GM12878 (cell line): ENCODE data around the gene ZNF624. TPM values are rescaled to one million over a fixed set of nuclear protein-coding genes. Genes with fewer than 3 reads are reported as not detected.
A peak's percentile ranks its signal among the peaks of the same experiment; 100 is the strongest.

Source experiments
- ATAC-seq: fragments of 200-7000 bp; cut with Tn5 transposase; 3 replicates; pipeline ENCODE4 v1.9.1; 2020; ENCODE audit warnings: mild to moderate bottlenecking, moderate library complexity
- BruUV-seq: library from RNA; stranded (reverse); fragments of 400-500 nt; replicated peaks from 2 replicates; lab custom pipeline; 2021; lab: Mats Ljungman, UMichigan
- CTCF ChIA-PET: fragments of 300-600 bp; sonication (Branson Sonifier 250); formaldehyde crosslinking; extraction: SDS; loops from one replicate; lab custom pipeline; 2021; ENCODE audit warnings: inconsistent platforms; lab: Yijun Ruan, JAX
- POLR2A ChIA-PET: fragments of 350-600 bp; formaldehyde crosslinking; extraction: SDS; loops from one replicate; lab custom pipeline; 2021; ENCODE audit warnings: inconsistent platforms; lab: Charles Lee
- RAD21 ChIA-PET: fragments of 300-600 bp; sonication (Branson Sonifier 250); formaldehyde crosslinking; loops from one replicate; lab custom pipeline; 2023; ENCODE audit warnings: antibody characterized with exemption; ENCODE audit not compliant: unreplicated experiment; lab: Charles Lee
- SMC1A ChIA-PET: fragments of 300-600 bp; sonication (Branson Sonifier 250); formaldehyde crosslinking; loops from one replicate; lab custom pipeline; 2023; ENCODE audit not compliant: unreplicated experiment, uncharacterized antibody; lab: Charles Lee
- DNase-seq: peaks from one replicate; pipeline ENCODE4 v3.0.0-alpha.2; 2011; ENCODE audit warnings: low read depth, low spot score
- FAIRE-seq: peaks from 3 replicates; lab custom pipeline; 2011; peaks lifted over from hg19 to GRCh38; lab: Jason Lieb, UNC
- H2AFZ ChIP-seq: 2 replicates; pipeline ENCODE4 v1.6.0; 2011; ENCODE audit warnings: low read depth, low read length, control low read depth; ENCODE audit not compliant: control insufficient read depth
- H3K27ac ChIP-seq: 2 replicates; pipeline ENCODE4 v1.5.1; 2011; ENCODE audit warnings: control low read depth; ENCODE audit not compliant: control insufficient read depth, insufficient read depth
- H3K27me3 ChIP-seq, 2 experiments: replicated peaks in 1 of 2; 2 replicates each; pipeline versions ENCODE4 v1.6.0 to v1.6.1; 2011; ENCODE audit warnings: low read length in 1 of 2; ENCODE audit not compliant: control insufficient read depth in 2 of 2, insufficient read depth in 2 of 2
- H3K36me3 ChIP-seq, 2 experiments: 2 replicates each; pipeline ENCODE4 v1.5.1; 2011; ENCODE audit warnings: low read length in 1 of 2; ENCODE audit not compliant: control insufficient read depth in 2 of 2, insufficient read depth in 2 of 2
- H3K4me1 ChIP-seq: 2 replicates; pipeline ENCODE4 v1.6.1; 2011; ENCODE audit warnings: mild to moderate bottlenecking, low read length, moderate library complexity, mixed read lengths; ENCODE audit not compliant: control insufficient read depth, insufficient read depth
- H3K4me2 ChIP-seq: 2 replicates; pipeline ENCODE4 v1.6.0; 2011; ENCODE audit warnings: control low read depth; ENCODE audit not compliant: control insufficient read depth, insufficient read depth
- H3K4me3 ChIP-seq: fragments of 200-600 bp; sonication (generic); 2 replicates; pipeline ENCODE4 v1.5.1; 2016
- H3K79me2 ChIP-seq: 2 replicates; pipeline ENCODE4 v1.6.0; 2011; ENCODE audit warnings: low read length; ENCODE audit not compliant: control insufficient read depth, insufficient read depth
- H3K9ac ChIP-seq: 2 replicates; pipeline ENCODE4 v1.8.0; 2011; ENCODE audit warnings: low read length, control low read depth, mixed read lengths; ENCODE audit not compliant: control insufficient read depth, insufficient read depth
- H3K9me3 ChIP-seq: replicated peaks from 3 replicates; pipeline ENCODE4 v1.5.1; 2011; ENCODE audit warnings: mild to moderate bottlenecking, low read length; ENCODE audit not compliant: control insufficient read depth, insufficient read depth
- H4K20me1 ChIP-seq: 2 replicates; pipeline ENCODE4 v1.6.0; 2011; ENCODE audit not compliant: control insufficient read depth, insufficient read depth
- BRCA1 ChIP-seq: IDR thresholded peaks from 2 replicates; pipeline ENCODE4 v1.6.1; 2011; ENCODE audit warnings: low read depth, low read length, improper control_type of control experiment
- CBX5 ChIP-seq: sonication (generic); IDR thresholded peaks from 2 replicates; pipeline ENCODE4 v1.6.1; 2016; ENCODE audit warnings: low read depth, moderate library complexity, mild to moderate bottlenecking, inconsistent platforms
- FOS ChIP-seq: IDR thresholded peaks from 3 replicates; pipeline ENCODE4 v1.6.1; 2011; ENCODE audit warnings: borderline replicate concordance; ENCODE audit not compliant: insufficient read length; ENCODE audit errors: extremely low read depth
- HDAC2 ChIP-seq: fragments of 200-600 bp; sonication (generic); IDR thresholded peaks from 2 replicates; pipeline ENCODE4 v1.6.1; 2017
- IRF4 ChIP-seq: IDR thresholded peaks from 2 replicates; pipeline ENCODE4 v1.6.1; 2011; ENCODE audit warnings: low read depth, low read length
- MTA2 ChIP-seq: fragments of 450-650 bp; IDR thresholded peaks from 2 replicates; pipeline ENCODE4 v1.6.1; 2016; ENCODE audit warnings: low read depth, mild to moderate bottlenecking, moderate library complexity
- NBN ChIP-seq: fragments of 450-650 bp; IDR thresholded peaks from 2 replicates; pipeline ENCODE4 v1.6.1; 2016
- NR2C1 ChIP-seq: fragments of 450-650 bp; IDR thresholded peaks from 2 replicates; pipeline ENCODE4 v1.6.1; 2017; ENCODE audit warnings: antibody characterized with exemption, mild to moderate bottlenecking, moderate library complexity
- POLR2A ChIP-seq: IDR thresholded peaks from 2 replicates; pipeline ENCODE4 v1.6.1; 2011; ENCODE audit warnings: low read depth, mild to moderate bottlenecking, low read length
- RBBP5 ChIP-seq: fragments of 200-600 bp; sonication (generic); conservative IDR thresholded peaks from 2 replicates; pipeline ENCODE4 v1.6.1; 2016
- SRF ChIP-seq, 2 experiments: IDR thresholded peaks; 2 replicates each; pipeline ENCODE4 v1.6.1; 2011; ENCODE audit warnings: low read depth in 2 of 2, low read length in 2 of 2, mild to moderate bottlenecking in 1 of 2, moderate library complexity in 1 of 2
- STAT3 ChIP-seq: IDR thresholded peaks from 2 replicates; pipeline ENCODE4 v1.6.1; 2011; ENCODE audit warnings: low read depth, low read length, improper control_type of control experiment
- SUPT20H ChIP-seq: IDR thresholded peaks from 2 replicates; pipeline ENCODE4 v1.6.1; 2011; ENCODE audit warnings: low read depth, mild to moderate bottlenecking, low read length, moderate library complexity, borderline replicate concordance; ENCODE audit not compliant: control insufficient read depth
- ZNF274 ChIP-seq: IDR thresholded peaks from one replicate; pipeline ENCODE4 v1.8.0; 2011; ENCODE audit not compliant: insufficient read length, insufficient read depth
- WGBS: methylation state at CpG from one replicate; pipeline ENCODE4 v1.1.6; 2016; ENCODE audit warnings: low lambda C conversion rate; ENCODE audit not compliant: insufficient replicate concordance, insufficient coverage; ENCODE audit errors: missing lambda C conversion rate; 5-methylcytosine and 5-hydroxymethylcytosine counted together
- in situ Hi-C: fragments of 300-500 bp; cut with MboI; formaldehyde crosslinking; loops from 9 replicates; pipeline ENCODE4 v1.14.3; 2018; ENCODE audit warnings: mixed read lengths
- intact Hi-C: fragments of 100-400 bp; cut with micrococcal nuclease; formaldehyde crosslinking; loops from one replicate; pipeline ENCODE4 v1.14.2; 2022; ENCODE audit not compliant: unreplicated experiment
- polyA plus RNA-seq, 11 experiments: library from polyadenylated mRNA; depleted of rRNA in 4 of 11; unstranded in 6 of 11; stranded (reverse) in 5 of 11; fragments of >200 nt; fragmentation: Nextera tagmentation in 4 of 11; fragmentation: Illumina TruSeq in 1 of 11; extraction: Ambion mirVana in 4 of 11; extraction: Trizol in 1 of 11; gene quantifications; 1 replicate in 1 of 11; 2 replicates in 10 of 11; pipeline versions ENCODE4 v1.2.1 to v1.2.3, GENCODE V29; 2011 to 2016; ENCODE audit warnings: inconsistent platforms in 2 of 11, missing spikeins in 2 of 11, low read depth in 1 of 11
- total RNA-seq, 4 experiments: library from RNA; depleted of rRNA in 3 of 4; stranded (reverse); fragments of >200 nt in 3 of 4; fragmentation: Illumina TruSeq in 1 of 4; extraction: Trizol in 1 of 4; gene quantifications; 2 replicates each; pipeline versions ENCODE4 v1.2.1 to v1.2.3, GENCODE V29; 2013 to 2021
- TF ChIP-seq, protein P1 (sequence below): fragments of 450-650 bp; IDR thresholded peaks from 2 replicates; pipeline ENCODE4 v1.6.1; 2018; ENCODE audit warnings: borderline replicate concordance, mild to moderate bottlenecking; ENCODE audit not compliant: partially characterized antibody
- TF ChIP-seq, protein P2 (sequence below): IDR thresholded peaks from 2 replicates; pipeline ENCODE4 v1.6.1; 2012; ENCODE audit warnings: low read depth, low read length, improper control_type of control experiment
- TF ChIP-seq, protein P3 (sequence below): fragments of 450-650 bp; IDR thresholded peaks from 2 replicates; pipeline ENCODE4 v1.6.1; 2014; ENCODE audit warnings: mild to moderate bottlenecking
- TF ChIP-seq, protein P4 (sequence below): fragments of 450-650 bp; IDR thresholded peaks from 2 replicates; pipeline ENCODE4 v1.6.1; 2016; ENCODE audit warnings: mild to moderate bottlenecking

ZNF624 gene
- total and polyA plus RNA-seq, 10 of the 15 experiments (the other 5 are each of a cell fraction or from before 2014, with no cell fraction given) = 0.50 to 3.5 (median 2.1) TPM

DNA sequence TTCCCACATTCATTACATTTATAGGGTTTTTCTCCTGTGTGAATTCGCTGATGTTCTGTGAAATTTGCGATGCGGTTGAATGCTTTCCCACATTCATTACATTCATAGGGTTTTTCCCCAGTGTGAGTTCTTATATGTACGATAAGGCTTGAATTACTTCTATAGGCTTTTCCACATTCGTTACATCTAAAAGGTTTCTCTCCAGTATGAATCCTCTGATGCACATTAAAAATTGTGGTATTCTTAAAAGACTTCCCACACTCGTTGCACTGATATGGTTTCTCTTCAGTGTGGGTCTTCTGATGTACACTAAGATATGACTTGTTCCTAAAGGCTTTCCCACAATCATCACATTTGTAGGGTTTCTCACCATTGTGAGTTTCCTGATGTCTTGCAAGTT lies 30.4 kb downstream of the ZNF624 start (continued):
- TF ChIP-seq, protein P1, sequence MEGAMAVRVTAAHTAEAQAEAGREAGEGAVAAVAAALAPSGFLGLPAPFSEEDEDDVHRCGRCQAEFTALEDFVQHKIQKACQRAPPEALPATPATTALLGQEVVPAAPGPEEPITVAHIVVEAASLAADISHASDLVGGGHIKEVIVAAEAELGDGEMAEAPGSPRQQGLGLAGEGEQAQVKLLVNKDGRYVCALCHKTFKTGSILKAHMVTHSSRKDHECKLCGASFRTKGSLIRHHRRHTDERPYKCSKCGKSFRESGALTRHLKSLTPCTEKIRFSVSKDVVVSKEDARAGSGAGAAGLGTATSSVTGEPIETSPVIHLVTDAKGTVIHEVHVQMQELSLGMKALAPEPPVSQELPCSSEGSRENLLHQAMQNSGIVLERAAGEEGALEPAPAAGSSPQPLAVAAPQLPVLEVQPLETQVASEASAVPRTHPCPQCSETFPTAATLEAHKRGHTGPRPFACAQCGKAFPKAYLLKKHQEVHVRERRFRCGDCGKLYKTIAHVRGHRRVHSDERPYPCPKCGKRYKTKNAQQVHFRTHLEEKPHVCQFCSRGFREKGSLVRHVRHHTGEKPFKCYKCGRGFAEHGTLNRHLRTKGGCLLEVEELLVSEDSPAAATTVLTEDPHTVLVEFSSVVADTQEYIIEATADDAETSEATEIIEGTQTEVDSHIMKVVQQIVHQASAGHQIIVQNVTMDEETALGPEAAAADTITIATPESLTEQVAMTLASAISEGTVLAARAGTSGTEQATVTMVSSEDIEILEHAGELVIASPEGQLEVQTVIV = no peak
- TF ChIP-seq NR2C1 (no peak), RBBP5 (no peak), MTA2 (no peak), STAT3 (no peak)

DNA sequence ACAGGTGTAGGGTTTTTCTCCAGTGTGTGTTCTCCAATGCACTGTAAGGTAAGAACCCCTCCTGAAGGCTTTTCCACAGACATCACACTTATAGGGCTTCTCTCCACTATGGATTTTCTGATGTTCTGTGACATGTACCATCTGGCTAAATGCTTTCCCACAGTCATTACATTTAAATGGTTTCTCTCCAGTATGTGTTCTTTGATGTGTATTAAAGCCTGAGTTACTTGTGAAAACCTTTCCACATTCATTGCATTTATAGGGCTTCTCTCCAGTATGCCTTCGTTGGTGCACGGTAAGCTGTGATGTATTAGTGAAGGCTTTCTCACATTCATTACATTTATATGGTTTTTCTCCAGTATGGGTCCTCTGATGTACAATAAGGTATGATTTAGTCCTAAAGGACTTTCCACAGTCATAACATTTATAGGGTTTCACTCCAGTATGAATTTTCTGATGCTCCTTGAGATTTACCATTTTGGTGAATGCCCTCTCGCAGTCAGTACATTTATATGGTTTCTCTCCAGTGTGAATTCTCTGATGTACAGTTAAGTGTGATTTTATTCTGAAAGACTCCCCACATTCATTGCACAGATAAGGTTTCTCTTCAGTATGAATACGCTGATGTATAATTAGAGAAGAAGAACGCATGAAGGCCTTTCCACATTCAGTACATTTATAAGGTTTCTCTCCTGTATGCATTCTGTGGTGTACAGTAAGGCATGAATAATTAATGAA lies 30.9 kb downstream of the ZNF624 start:
- no peak for ATAC-seq
- ChIA-PET SMC1A (no interaction called here), POLR2A (no interaction called here), RAD21 (no interaction called here), CTCF (no interaction called here)
- no peaks in the 10 kb centered on the region for H3K79me2 ChIP-seq
- in situ Hi-C loops (no loop called here), intact Hi-C loops (no loop called here)
- peaks cover 37% of the 10 kb centered on the region for H3K9me3 ChIP-seq
- H2AFZ ChIP-seq = no peak overlapping the region
- no peaks in the 10 kb centered on the region for H3K4me1 ChIP-seq
- H3K4me2 ChIP-seq = no peak overlapping the region
- H3K4me3 ChIP-seq = no peak overlapping the region
- no peak for DNase-seq
- FAIRE-seq = no peak
- H3K36me3 ChIP-seq = no peaks in the 10 kb centered on the region; a peak in 2 of 4 replicates
- 96% methylated on average over 5 of the region's 5 CpGs for WGBS
- TF ChIP-seq NBN = no peak
- TF ChIP-seq ZNF274 = peak; percentile 80
- no peak for TF ChIP-seq IRF4
- TF ChIP-seq, protein P2, sequence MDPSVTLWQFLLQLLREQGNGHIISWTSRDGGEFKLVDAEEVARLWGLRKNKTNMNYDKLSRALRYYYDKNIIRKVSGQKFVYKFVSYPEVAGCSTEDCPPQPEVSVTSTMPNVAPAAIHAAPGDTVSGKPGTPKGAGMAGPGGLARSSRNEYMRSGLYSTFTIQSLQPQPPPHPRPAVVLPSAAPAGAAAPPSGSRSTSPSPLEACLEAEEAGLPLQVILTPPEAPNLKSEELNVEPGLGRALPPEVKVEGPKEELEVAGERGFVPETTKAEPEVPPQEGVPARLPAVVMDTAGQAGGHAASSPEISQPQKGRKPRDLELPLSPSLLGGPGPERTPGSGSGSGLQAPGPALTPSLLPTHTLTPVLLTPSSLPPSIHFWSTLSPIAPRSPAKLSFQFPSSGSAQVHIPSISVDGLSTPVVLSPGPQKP = no peak
- no peak for TF ChIP-seq FOS
- TF ChIP-seq POLR2A = no peak
- TF ChIP-seq BRCA1 = no peak
- no peak for TF ChIP-seq SUPT20H
- TF ChIP-seq CBX5 = 0 out of 2 replicates have a peak, but pooled peaks have one; percentile 56
- TF ChIP-seq, protein P3, sequence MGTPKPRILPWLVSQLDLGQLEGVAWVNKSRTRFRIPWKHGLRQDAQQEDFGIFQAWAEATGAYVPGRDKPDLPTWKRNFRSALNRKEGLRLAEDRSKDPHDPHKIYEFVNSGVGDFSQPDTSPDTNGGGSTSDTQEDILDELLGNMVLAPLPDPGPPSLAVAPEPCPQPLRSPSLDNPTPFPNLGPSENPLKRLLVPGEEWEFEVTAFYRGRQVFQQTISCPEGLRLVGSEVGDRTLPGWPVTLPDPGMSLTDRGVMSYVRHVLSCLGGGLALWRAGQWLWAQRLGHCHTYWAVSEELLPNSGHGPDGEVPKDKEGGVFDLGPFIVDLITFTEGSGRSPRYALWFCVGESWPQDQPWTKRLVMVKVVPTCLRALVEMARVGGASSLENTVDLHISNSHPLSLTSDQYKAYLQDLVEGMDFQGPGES = no peak
- TF ChIP-seq, protein P4, sequence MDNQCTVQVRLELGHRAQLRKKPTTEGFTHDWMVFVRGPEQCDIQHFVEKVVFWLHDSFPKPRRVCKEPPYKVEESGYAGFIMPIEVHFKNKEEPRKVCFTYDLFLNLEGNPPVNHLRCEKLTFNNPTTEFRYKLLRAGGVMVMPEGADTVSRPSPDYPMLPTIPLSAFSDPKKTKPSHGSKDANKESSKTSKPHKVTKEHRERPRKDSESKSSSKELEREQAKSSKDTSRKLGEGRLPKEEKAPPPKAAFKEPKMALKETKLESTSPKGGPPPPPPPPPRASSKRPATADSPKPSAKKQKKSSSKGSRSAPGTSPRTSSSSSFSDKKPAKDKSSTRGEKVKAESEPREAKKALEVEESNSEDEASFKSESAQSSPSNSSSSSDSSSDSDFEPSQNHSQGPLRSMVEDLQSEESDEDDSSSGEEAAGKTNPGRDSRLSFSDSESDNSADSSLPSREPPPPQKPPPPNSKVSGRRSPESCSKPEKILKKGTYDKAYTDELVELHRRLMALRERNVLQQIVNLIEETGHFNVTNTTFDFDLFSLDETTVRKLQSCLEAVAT = no peak
- TF ChIP-seq HDAC2 = no peak
- TF ChIP-seq SRF (IDR thresholded peaks at IDR 0.05; ENCODE audit: low read depth in 2 of 2, low read length in 2 of 2) = no peak
- no peak overlapping the region for H3K27ac ChIP-seq
- H4K20me1 ChIP-seq = no peaks in the 10 kb centered on the region
- no TSS peak for BruUV-seq
- H3K9ac ChIP-seq = no peak overlapping the region
- no peaks in the 10 kb centered on the region for H3K27me3 ChIP-seq
